HG03342 (cell line): ENCODE measurements around the gene PHLDA3.
A peak's percentile ranks its signal among the peaks of the same experiment; 100 is the strongest.
"Not testable (repeated sequence)": the region's sequence is repeated elsewhere in the genome, so short reads cannot be mapped to it uniquely, and the experiment has no call there.

Experiments used
- ATAC-seq: cut with Tn5 transposase; IDR thresholded peaks from one replicate; pipeline ENCODE4 v1.9.1; 2021; ENCODE audit warnings: mild to moderate bottlenecking, moderate library complexity; ENCODE audit not compliant: unreplicated experiment

PHLDA3 gene

DNA sequence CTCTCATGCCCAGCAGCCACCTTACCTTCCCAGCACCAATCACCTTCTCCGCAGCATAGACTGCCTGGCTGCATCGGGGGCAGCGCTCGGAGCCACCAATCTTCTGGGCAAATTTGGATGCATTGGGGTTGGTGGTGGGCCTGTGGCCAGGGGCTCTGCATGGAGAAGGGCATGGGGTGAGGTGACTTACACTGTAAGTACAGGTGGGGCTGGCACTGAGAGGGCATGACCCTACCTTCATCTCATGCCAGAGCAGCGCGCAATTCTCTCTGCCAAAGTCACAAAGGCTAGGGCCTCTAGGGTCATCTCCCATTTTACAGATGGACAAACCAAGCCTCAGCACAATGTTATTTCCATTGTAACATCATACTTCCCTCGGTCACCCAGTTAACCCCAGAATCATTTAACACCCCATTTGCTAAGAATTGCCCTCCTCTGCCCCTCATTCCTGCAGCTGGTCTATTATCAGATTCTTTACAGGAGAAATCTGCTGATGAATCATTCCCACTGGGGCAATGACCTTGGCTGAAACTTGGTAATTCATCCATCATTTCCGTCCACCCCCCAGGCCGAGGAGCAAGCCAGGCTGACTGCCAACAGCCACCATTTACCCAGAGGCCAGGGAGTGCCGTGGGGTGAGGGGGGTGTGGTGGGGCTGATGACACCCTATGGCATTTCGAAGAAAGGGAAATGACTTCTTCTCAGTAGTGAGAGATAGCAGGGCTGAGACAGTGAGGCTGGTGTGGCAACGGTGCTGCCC, 20.0 kb upstream of the PHLDA3 start:
- ATAC-seq, result no peak

DNA sequence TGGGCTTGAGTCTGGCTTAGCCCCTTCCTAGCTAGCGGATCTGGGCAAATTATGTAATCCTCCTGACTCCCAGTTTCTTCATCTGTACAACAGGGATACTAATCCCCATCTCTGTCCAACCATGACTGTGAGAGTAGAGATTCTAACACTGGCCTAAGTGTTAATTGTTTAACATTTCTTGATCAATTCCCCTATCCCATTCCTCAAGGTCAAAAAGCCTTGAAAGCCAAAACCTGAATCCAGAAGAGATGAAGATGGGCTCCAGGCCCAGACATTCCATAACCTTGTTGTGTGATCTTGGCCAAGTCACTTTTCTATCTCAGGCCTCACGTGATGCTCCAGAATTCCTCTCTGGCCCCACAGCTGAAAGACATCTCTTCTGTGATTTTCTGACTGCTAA, 18.8 kb upstream of the PHLDA3 start:
- ATAC-seq, result no peak

DNA sequence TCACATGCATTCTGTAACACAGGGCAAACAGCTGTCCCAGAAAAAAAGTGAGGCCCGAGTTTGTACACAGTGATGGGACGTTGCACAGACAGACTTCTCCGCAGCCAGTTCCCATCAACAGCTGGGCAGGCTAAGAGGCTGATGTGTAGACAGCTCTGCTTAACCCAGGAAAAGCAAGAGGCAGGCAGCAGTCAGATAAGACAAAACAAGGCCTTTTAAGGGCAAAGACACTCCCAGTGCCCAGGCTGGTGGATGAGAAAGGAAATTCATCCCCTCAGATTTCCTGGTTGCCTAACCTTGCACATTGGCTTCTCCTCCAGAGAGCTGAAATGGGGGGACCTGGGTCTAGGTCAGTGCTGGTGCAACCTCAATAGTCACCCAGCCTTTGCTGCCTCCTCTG, 17.2 kb upstream of the PHLDA3 start:
- ATAC-seq, result no peak

DNA sequence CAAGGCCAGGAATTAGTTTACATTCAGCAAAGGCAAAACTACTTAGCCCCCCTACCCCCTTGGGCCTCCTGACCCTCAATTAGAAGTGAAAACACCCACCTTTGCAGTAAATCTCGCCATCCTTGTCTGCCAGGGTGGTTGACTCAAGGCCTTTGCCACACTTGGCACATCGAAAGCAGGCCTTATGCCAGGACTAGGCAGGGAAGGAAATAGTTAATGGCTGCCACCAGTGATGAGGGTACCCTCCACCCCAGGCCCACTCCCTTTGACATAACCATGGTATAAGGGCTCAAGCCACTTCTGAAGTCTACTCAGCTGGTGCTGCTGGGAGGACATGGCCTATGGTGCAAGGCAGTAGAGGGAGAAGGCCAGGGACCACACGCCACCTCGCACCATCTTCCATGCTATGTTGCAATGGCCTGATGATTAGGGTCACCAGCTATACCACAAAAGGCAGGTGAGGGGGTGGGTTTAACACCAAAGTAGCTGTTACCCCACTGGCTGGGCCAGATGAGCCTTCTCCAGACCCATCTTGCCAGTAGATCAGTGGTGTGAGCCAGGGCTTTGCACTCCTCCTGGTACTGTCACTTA, 16.3 kb upstream of the PHLDA3 start:
- no peak for ATAC-seq

DNA sequence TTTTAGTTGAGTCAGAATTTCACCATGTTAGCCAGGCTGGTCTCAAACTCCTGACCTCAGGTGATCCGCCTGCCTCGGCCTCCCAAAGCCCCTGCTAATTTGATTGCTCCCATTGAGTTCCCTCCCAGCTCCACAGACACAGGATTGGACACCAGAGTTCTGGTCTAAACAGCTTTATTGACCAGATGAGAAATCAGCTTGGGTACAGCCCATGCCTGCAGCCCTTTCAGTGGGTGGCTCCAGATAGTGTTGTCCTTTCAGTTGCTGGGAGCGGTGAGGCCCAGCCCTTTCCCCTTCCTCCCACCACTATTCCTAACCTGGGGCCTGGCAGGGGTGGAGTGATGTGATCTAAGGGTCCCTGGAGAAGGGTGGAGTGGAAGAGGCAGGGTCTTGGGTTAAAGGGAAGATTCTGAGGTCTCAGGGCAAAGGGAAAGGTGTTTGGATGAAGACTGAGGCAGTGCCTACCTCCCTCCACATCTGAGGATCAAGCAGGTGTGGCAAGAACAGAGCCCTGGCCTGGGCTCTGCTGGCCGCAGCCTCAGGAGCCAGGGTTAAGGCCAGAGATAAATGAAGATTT, 14.5 kb upstream of the PHLDA3 start:
- ATAC-seq, result no peak

DNA sequence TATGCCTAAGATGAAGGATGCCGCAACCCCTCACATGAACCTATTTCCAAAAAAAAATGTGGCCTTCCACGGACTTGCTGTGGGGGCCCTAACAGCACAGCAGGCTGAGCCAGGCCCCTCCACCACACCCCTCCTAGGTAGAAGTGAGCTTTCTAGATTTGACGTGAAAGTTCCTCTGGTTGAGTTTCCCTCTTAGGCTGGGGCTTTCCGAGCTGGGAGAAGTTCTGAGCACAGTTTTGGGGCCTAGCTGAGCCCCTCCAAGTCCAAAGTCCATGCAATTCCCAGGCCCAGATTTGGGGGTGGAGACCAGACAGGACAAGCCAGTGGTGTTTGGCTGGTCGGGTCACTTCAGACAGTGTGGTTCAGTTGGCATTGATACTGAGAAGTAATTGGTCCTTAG, 13.8 kb upstream of the PHLDA3 start:
- no peak for ATAC-seq

DNA sequence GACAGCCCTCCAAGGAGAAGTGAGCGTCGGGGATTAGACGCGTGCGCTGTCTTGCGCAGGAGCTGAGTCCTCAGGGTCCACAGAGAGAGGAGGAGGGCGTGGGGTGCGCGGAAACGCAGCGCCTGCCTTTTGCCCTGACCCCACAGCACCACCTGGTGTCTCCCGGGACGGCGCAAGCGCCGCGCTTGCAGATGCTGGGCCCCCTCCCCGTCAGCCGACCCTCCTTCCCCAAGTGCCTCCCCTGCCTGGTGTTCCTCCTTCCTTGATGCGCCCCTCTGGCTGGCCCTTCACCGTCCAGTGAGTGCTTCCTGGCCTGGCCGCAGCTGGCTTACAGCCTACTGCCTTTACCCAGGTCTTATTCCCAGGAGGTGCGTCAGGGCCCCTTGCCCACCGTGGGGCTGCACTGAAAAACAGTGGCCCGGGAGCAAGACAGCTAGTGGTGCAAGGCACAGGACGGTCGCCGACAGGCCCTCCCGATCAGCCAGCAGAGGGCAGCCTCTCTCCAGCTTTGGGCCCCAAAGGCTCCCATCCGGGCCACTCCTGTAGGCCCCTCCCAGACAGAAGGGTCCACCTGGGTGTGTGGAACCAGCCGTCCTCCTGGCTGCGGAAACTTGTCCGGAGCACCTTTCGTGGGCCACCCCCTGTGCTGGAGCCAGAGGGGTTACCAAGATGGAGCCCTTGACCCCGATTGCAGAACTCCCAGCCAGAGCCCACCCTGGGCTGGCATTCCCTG, 12.9 kb upstream of the PHLDA3 start:
- peak; percentile 71 for ATAC-seq

DNA sequence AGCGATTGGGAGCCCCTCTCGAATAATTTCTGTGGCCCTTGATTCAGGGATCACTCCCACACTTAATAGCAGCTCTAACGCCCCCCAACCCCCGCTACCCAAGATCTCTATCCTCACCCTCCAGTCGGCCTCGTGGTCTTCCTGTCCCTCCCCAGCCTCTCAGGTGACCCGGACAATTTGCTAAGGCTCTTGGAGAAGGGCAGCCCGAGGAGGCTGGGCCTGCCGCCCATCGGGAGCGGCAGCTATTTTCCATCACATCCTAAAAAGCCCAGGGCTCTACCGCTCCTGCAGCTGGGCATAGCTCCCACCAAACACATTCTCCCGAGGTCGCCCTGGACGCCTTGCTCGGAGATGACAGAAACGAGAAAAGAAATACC, 12.0 kb upstream of the PHLDA3 start:
- no peak for ATAC-seq

DNA sequence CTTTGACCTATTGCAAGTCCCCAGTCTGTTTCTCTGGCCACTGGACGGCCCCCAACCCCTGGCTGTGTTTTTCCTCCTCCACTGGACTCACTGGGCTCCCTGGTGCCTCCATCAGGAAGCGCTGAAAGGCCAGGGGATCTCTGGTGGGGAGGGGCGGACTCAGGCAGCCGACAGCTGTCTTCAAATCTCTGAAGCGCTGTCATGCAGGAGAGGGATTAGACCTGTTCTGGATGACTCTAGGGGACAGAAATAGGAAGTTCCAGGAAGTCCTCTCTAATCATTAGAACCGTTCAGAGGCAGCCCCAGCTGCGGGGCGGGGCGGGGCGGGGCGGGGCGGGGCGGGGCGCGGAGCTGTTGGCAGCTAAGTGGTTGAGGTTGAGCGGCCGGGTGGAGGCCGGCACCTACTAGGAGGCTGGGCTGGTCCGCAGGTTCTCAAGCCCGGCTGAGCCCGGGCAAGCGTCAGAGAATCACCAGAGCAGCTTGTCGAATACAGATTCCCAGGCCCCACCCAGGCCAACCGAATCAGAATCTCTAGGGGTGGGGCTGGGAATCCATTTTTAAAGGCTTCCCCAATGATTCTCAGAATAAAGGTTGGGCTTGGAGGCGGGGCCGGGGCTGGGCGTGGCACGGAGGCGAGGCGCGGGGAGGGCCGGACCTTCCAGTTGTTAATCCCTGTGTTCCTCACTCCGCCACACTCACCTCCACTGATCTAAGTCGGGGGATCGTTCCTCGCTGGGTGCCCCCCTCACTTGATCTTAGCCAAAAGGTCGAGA, 11.4 kb upstream of the PHLDA3 start:
- ATAC-seq, result peak; percentile 67

DNA sequence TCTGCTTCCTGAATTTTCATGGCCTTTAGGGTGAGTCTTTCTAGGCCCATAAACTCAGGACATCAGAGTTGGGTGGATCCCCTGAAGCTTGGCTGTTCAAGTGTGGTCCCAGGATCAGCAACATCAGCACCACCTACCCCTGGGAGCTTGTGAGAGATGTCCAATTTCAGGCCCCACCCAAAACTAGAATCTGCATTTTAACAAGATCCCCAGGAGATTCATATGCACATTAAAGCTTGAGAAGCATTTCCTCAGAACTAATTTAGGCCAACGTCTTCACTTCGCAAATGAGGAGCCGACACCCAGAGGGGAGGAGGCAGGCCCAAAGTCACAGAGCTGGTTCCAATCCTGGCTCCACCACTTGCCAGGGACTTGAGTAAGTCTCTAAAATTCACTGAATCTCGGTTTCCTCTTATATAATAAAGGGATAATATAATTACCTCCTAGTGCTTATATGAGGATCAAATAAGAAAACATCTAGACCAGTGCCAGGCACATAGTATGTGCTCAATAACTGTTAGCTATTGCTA, 10.3 kb upstream of the PHLDA3 start:
- ATAC-seq, result no peak

DNA sequence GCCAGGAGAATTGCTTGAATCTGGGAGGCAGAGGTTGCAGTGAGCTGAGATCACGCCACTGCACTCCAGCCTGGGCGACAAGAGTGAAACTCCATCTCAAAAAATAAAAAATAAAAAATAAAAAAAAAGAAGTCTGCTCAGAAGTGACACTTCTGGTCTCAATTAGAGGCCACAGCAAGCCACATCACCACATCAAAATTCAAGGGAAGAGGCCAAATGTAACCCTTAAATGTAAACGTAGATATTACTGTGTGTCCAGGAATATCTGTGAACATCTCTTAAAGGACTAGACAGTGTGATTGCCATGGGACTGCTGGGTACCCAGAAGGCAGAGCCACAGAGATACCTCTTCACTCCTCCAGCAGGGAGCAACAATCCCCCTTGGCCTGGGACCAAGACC, 9.7 kb upstream of the PHLDA3 start:
- not testable (repeated sequence) for ATAC-seq

DNA sequence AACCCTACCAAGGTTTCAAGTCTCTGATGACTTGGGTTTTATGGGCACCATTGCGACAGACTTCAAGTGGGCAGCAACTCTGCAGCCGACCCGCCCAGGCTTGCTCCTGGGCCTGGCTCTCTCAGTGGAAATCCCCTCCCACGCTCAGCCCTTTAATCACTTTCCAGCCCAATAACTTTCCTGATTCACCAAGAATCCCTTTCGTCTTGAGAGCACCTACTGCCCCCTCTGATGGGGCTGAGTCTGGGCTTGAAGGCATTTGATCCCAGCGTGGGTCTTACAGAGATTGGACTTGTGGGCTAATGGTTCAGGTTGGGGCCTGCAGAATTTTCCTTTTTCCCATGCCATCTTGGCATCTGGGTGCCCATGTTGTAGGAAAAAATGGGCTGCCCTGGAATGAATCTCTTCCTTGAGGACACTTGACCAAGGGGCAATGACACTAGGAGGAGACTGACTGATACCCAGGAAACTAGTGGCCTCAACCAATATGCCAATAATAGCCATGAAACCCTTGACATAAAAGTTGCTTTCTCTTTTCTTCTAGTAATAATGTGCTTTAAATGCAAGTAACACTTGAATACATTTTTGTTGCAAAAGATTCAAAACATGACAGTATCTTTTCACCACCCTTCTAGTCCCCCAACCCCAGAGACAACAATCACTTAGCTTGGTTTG, 7.8 kb upstream of the PHLDA3 start:
- ATAC-seq, result no peak

DNA sequence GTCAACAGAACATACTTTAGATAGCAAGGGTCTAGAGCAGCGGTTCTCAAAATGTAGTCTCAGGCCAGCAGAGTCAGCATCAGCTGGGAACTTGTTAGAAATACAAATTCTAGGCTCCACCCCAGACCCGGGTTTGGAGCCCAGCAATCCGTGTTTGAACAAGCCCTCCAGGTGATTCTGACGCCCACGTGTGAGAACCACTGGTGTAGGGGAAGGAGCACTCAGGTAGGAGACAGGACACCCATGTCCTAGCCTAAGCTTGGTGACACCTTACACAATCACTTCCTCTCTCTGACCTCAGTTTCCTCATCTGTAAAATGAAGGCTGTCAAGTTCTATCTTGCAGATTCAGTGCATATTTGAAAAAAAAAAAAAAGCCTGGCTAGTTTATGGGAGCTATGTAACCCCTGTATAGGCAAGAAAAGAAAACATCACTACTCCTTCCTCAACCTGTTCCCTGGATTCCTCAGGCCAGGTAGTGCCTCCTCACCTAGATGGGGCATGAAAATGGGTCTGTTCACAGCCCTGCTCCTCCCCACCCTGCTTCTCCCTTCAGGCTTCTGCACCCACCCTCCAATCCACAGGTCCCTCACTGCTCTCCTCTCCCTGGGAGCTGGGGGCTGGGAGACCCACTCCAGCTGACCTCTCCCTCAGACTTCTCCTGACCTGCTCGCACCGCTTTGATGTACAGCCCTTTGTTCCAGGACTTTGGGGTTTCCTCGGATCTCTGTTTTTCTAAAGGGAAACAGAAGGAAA, 7.1 kb upstream of the PHLDA3 start:
- no peak for ATAC-seq

DNA sequence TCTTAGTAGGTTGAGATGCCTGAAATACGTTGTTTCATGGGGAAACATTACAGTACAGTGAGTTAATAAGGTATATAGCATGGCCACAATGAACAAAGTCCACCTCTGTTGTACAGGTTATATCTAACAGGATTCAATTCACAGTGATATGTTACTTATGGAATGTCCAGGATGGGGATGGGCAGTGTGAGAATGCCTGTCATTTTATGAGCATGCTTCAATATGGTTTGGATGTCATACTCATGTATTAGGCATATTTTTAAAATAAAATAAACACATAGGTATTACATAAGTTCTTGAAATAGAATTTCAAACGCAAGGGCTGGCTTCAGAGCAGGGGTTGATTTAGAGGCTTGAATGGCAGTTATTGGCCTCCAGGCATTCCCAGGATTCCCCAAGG, 6.1 kb upstream of the PHLDA3 start:
- no peak for ATAC-seq

DNA sequence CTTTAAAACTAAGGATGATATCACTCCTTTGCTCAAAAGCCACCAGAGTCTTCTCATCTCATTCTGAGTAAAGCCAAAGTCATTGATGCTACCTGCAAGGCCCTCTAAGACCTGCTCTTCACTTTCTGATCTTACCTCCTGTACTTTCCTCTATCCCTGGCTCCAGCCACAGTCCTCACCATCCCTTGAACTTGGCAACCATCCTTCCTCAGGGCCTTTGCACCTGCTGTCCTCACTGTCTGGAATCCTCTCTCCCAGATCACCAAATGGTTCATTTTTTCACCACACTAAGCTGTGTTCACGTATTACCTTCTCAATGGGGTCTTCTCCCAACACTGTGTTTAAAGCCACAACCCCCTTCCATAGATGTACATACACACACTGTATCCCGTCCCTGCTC, 4.3 kb upstream of the PHLDA3 start:
- no peak for ATAC-seq

DNA sequence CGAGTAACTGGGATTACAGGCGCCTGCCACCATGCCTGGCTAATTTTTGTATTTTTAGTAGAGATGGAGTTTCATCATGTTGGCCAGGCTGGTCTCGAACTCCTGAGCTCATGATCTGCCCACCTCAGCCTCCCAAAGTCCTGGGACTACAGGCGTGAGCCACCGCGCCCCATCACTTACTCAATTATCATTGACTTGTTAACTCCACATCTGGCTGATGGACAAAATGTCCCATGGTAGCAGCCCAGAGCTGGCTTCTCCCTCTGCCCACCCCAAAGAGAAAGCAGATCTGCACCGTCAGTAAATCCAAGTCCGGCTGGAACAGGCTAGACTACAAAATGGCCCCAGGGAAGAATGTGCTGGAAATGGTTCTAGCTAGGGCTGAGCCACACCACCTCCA, 3.3 kb upstream of the PHLDA3 start:
- not testable (repeated sequence) for ATAC-seq

DNA sequence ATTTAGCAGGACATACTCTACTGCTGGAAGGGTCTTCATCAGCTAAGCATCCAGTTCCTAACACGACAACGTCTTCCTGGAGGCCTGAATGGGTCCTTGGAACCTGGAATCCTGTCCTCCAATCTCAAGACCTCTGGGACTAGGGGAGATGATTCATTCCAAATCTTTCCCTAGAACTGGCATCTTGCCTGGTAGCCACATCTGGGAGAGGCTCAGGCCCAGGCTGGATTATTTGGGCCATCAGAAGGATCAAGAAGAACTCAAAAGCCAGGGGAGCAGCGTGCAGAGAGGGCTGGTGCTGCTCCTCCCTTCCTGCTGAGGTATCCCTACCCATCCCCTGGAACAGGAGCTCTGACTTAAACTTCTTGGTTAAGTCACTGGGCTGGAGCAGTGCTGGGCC, 2.8 kb upstream of the PHLDA3 start:
- ATAC-seq, result no peak

DNA sequence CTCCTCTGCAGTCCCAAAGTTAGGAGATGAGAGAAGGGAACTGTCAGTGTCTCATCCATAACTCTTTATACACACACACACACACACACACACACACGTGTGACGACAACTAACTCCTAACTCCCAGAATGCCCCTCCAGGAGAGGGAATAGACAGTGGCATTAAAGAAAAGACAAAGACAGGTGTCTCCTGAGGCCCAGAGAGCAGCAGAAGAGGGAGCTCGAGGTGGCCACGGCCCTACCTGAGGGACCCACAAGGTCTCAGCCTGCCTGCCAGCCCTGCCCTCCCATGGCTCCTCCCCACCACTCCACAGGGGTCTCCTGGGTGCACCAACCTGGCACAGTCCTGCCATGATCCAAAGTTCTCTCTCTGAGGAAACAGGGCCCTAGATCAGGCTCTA, 1.6 kb upstream of the PHLDA3 start:
- no peak for ATAC-seq

DNA sequence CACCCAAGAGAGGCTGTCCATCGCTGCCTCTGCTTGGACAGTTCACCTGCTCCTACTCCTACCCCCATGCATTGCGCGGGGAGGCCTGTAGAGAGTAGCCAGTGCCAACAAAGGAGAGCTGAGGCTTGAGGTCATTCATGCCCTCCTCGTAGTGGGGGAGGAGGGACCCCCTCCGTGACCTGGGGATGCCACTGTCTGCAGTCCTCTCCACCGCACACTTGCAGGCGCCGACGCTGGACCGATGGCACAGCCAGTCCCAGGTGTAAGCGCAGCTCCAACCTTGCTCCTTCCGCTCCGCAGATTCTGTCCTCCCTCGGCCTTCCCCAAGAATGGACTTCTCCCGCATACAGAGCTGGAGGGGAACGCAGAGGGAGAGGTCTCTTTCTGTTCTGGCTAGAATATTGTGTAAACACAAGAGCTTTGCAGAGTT, 672 bp upstream of the PHLDA3 start:
- no peak for ATAC-seq

DNA sequence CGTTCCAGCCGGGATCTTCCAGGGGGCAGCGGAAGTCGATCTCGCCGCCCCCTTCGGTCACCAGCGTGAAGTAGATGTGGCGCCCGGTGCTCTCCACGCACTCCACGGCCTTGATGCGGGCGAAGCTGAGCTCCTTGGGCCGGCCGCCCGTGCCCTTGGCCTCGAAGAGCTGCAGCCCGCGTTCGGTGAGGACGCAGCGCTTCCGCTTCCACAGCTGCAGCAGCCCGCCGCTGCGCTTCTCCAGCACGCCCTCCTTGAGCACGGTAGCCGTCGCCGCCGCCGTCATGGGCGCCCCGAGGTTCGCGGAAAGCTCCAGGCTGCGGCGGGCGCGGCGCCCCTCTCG, 516 bp downstream of the PHLDA3 start:
- ATAC-seq, result peak; percentile 59
